IMR-90 (cell line): ENCODE results near the gene PRKD1. TPM values are rescaled to one million over a fixed set of nuclear protein-coding genes. Genes with fewer than 3 reads are reported as not detected.

Source experiments
- ATAC-seq: fragments of 200-7000 bp; cut with Tn5 transposase; 2 replicates; pipeline ENCODE4 v1.9.1; 2020; ENCODE audit warnings: low read depth, mild to moderate bottlenecking, moderate library complexity
- BruUV-seq: library from RNA; stranded (reverse); fragments of 400-500 nt; replicated peaks from 2 replicates; lab custom pipeline; 2021; lab: Mats Ljungman, UMichigan
- CTCF ChIA-PET: fragments of 300-600 bp; formaldehyde crosslinking; extraction: SDS; loops from one replicate; lab custom pipeline; 2021; ENCODE audit warnings: antibody characterized with exemption; lab: Yijun Ruan, JAX
- POLR2A ChIA-PET: fragments of 300-600 bp; sonication (Branson Sonifier 250); formaldehyde crosslinking; loops from one replicate; lab custom pipeline; 2022; ENCODE audit warnings: antibody characterized with exemption; ENCODE audit not compliant: unreplicated experiment; lab: Charles Lee
- DNase-seq: peaks from one replicate; pipeline ENCODE4 v3.0.0; 2013
- H2AFZ ChIP-seq: replicated peaks from 2 replicates; pipeline ENCODE3; 2013; ENCODE audit warnings: low read length, mild to moderate bottlenecking; ENCODE audit not compliant: poor library complexity
- H2AK5ac ChIP-seq: 2 replicates; pipeline ENCODE4 v1.6.1; 2013; ENCODE audit warnings: low read depth, low read length, inconsistent platforms
- H2AK9ac ChIP-seq: replicated peaks from 2 replicates; pipeline ENCODE3; 2013; ENCODE audit warnings: mild to moderate bottlenecking, low read depth, low read length, moderate library complexity; ENCODE audit not compliant: poor library complexity
- H2BK120ac ChIP-seq: 2 replicates; pipeline ENCODE4 v1.6.1; 2013; ENCODE audit warnings: low read depth, low read length, inconsistent platforms
- H2BK15ac ChIP-seq: 3 replicates; pipeline ENCODE4 v1.6.1; 2013; ENCODE audit warnings: low read depth, low read length, inconsistent platforms
- H2BK20ac ChIP-seq: 2 replicates; pipeline ENCODE4 v1.6.1; 2013; ENCODE audit warnings: low read depth, mild to moderate bottlenecking, inconsistent platforms, low read length, moderate library complexity
- H2BK5ac ChIP-seq: 2 replicates; pipeline ENCODE4 v1.6.1; 2013; ENCODE audit warnings: mild to moderate bottlenecking, low read depth, low read length, inconsistent platforms; ENCODE audit not compliant: poor library complexity, severe bottlenecking
- H3K14ac ChIP-seq: replicated peaks from 2 replicates; pipeline ENCODE4 v1.6.1; 2013; ENCODE audit warnings: low read depth, low read length, inconsistent platforms
- H3K18ac ChIP-seq: 2 replicates; pipeline ENCODE4 v1.6.1; 2013; ENCODE audit warnings: low read depth, low read length, control low read depth
- H3K23ac ChIP-seq: 2 replicates; pipeline ENCODE4 v1.6.1; 2013; ENCODE audit warnings: low read depth, low read length, inconsistent platforms
- H3K27ac ChIP-seq: 2 replicates; pipeline ENCODE4 v1.5.1; 2013; ENCODE audit warnings: mild to moderate bottlenecking, control low read depth, low read length; ENCODE audit not compliant: insufficient read depth
- H3K27me3 ChIP-seq: 2 replicates; pipeline ENCODE4 v1.6.1; 2013; ENCODE audit warnings: low read length; ENCODE audit not compliant: control insufficient read depth, insufficient read depth
- H3K36me3 ChIP-seq: 2 replicates; pipeline ENCODE4 v1.6.1; 2013; ENCODE audit warnings: low read length, mixed read lengths; ENCODE audit not compliant: control insufficient read depth, insufficient read depth
- H3K4ac ChIP-seq: 2 replicates; pipeline ENCODE4 v1.6.1; 2013; ENCODE audit warnings: low read depth, low read length, inconsistent platforms
- H3K4me1 ChIP-seq: 2 replicates; pipeline ENCODE4 v1.6.1; 2013; ENCODE audit warnings: low read length, mixed read lengths; ENCODE audit not compliant: control insufficient read depth, insufficient read depth
- H3K4me2 ChIP-seq: 2 replicates; pipeline ENCODE4 v1.6.1; 2013; ENCODE audit warnings: low read depth, mild to moderate bottlenecking, control low read depth, low read length, moderate library complexity
- H3K4me3 ChIP-seq: 2 replicates; pipeline ENCODE4 v1.5.1; 2013; ENCODE audit warnings: low read depth, mild to moderate bottlenecking, control low read depth, low read length, moderate library complexity; ENCODE audit not compliant: insufficient read depth
- H3K56ac ChIP-seq: 2 replicates; pipeline ENCODE4 v1.6.1; 2013; ENCODE audit warnings: low read length, inconsistent platforms; ENCODE audit not compliant: insufficient read depth; ENCODE audit errors: extremely low read depth
- H3K79me1 ChIP-seq, 2 experiments: 2 replicates each; pipeline ENCODE4 v1.6.1; 2013; ENCODE audit warnings: low read length in 2 of 2, inconsistent platforms in 1 of 2, low read depth in 1 of 2
- H3K9ac ChIP-seq: 2 replicates; pipeline ENCODE4 v1.6.1; 2013; ENCODE audit warnings: low read depth, low read length, control low read depth
- H3K9me1 ChIP-seq: 2 replicates; pipeline ENCODE4 v1.6.1; 2013; ENCODE audit warnings: low read length, inconsistent platforms; ENCODE audit not compliant: insufficient read depth
- H3K9me3 ChIP-seq: 2 replicates; pipeline ENCODE4 v1.6.1; 2013; ENCODE audit warnings: low read length; ENCODE audit not compliant: control insufficient read depth, insufficient read depth
- H4K20me1 ChIP-seq: 2 replicates; pipeline ENCODE4 v1.6.1; 2013; ENCODE audit warnings: low read length, inconsistent platforms; ENCODE audit not compliant: insufficient read depth
- H4K5ac ChIP-seq: 2 replicates; pipeline ENCODE4 v1.6.1; 2013; ENCODE audit warnings: mild to moderate bottlenecking, low read depth, low read length, control low read depth
- H4K8ac ChIP-seq, 2 experiments: 2 replicates each; pipeline ENCODE4 v1.6.1; 2013; ENCODE audit warnings: low read depth in 2 of 2, low read length in 2 of 2, control low read depth in 1 of 2, inconsistent platforms in 1 of 2
- H4K91ac ChIP-seq: 2 replicates; pipeline ENCODE4 v1.6.1; 2013; ENCODE audit warnings: low read depth, low read length, inconsistent platforms; ENCODE audit not compliant: insufficient read depth
- MAFK ChIP-seq: IDR thresholded peaks from 2 replicates; pipeline ENCODE4 v1.6.1; 2012; ENCODE audit warnings: low read depth, low read length, improper control_type of control experiment
- USF2 ChIP-seq: fragments of 150-350 bp; IDR thresholded peaks from 2 replicates; pipeline ENCODE4 v1.6.1; 2017; ENCODE audit warnings: mild to moderate bottlenecking, antibody characterized with exemption, low read length, low read depth
- WGBS, 2 experiments: methylation state at CpG; one replicate each; pipeline versions ENCODE4 v1.1.5 to v1.1.7; 2013; ENCODE audit warnings: missing lambda C conversion rate in 2 of 2; ENCODE audit not compliant: insufficient read length in 1 of 2; ENCODE audit errors: extremely low coverage in 2 of 2; 5-methylcytosine and 5-hydroxymethylcytosine counted together
- dilution Hi-C: fragments of 300-500 bp; cut with HindIII; formaldehyde crosslinking; loops from one replicate; pipeline ENCODE4 v1.14.3; 2018; ENCODE audit warnings: low sequenced_read_pairs; ENCODE audit not compliant: unreplicated experiment
- in situ Hi-C: fragments of 300-500 bp; cut with MboI; formaldehyde crosslinking; loops from 3 replicates; pipeline ENCODE4 v1.14.3; 2019; ENCODE audit warnings: low sequenced_read_pairs, inconsistent platforms, mixed read lengths
- intact Hi-C: fragments of 100-400 bp; cut with micrococcal nuclease; formaldehyde crosslinking; loops from 2 replicates; pipeline ENCODE4 v1.10.0; 2022
- polyA plus RNA-seq, 3 experiments: library from polyadenylated mRNA; depleted of rRNA; stranded (reverse); fragments of >200 nt; gene quantifications; 2 replicates each; pipeline ENCODE4 v1.2.3, GENCODE V29; 2012; ENCODE audit warnings: low replicate concordance in 1 of 3
- total RNA-seq: library from RNA; depleted of rRNA; stranded (reverse); fragments of >200 nt; gene quantifications from 2 replicates; pipeline ENCODE4 v1.2.3, GENCODE V29; 2012

Gene PRKD1
- total and polyA plus RNA-seq, 2 of the 4 experiments (the other 2 are of a cell fraction), result 12.9 to 14.2 TPM

- POLR2A ChIA-PET, result interaction anchor here (1.2 kb wide), 1 partner anchor 11 kb away, joined by 3 read pairs; no protein-coding TSS in a partner anchor
- in situ Hi-C loops, result no loop called here
These were observed 59.6 kb downstream of the PRKD1 start for GRCh38 chr14:29868000-29868399.

More at GRCh38 chr14:29868000-29868399, 59.6 kb downstream of the PRKD1 start:
- no TSS peak for BruUV-seq
- intact Hi-C loops, result no loop called here
- Histone ChIP-seq H4K8ac (no peak overlapping the region), H3K27ac (no peak overlapping the region), H3K9me1 (peaks cover 3% of the 10 kb centered on the region; the same call in 1 of the 2 replicates), H3K9ac (no peak overlapping the region), H2AFZ (no peak overlapping the region), H2BK15ac (no peak overlapping the region), H4K20me1 (no peaks in the 10 kb centered on the region; the same call in 1 of the 2 replicates), H3K56ac (no peak overlapping the region), H2BK20ac (no peak overlapping the region), H2BK120ac (no peak overlapping the region), H3K36me3 (no peaks in the 10 kb centered on the region), H4K5ac (no peak overlapping the region), H3K79me1 (peaks cover 0 to 22% of the 10 kb centered on the region in 2 experiments; a peak in 2 of 4 replicates), H3K4me3 (no peak overlapping the region), H3K4ac (no peak overlapping the region), H3K23ac (no peak overlapping the region), H2AK9ac (no peak overlapping the region), H3K4me1 (no peaks in the 10 kb centered on the region), H3K14ac (no peak overlapping the region), H3K9me3 (no peaks in the 10 kb centered on the region), H2BK5ac (no peak overlapping the region), H3K18ac (no peak overlapping the region), H3K27me3 (no peaks in the 10 kb centered on the region), H4K91ac (no peak overlapping the region), H2AK5ac (no peak overlapping the region), H3K4me2 (peak overlapping the region; percentile 63; the same call in 1 of the 2 replicates)
- CTCF ChIA-PET, result no interaction called here
- dilution Hi-C loops, result no loop called here
- WGBS, 2 experiments, result no CpG with 5 or more reads among the region's 3 CpGs
- no peak for TF ChIP-seq USF2
- TF ChIP-seq MAFK, result 0 out of 2 replicates have a peak, but pooled peaks have one; percentile 34
- peak; percentile 70 for ATAC-seq
- peak; percentile 56 for DNase-seq
